Endothelial cell (in vitro differentiated cells): ENCODE measurements around the gene NTN3. TPM values are rescaled to one million over a fixed set of nuclear protein-coding genes. Genes with fewer than 3 reads are reported as not detected.
"Not testable (repeated sequence)": the region's sequence is repeated elsewhere in the genome, so short reads cannot be mapped to it uniquely, and the experiment has no call there.

Experiments
- DNase-seq: peaks from one replicate; pipeline ENCODE4 v3.0.0; 2021; ENCODE audit warnings: low spot score
- H3K27ac Mint-ChIP-seq: one replicate; pipeline ENCODE4 v1.8.0; 2021; ENCODE audit warnings: mixed read lengths, inconsistent platforms; ENCODE audit not compliant: unreplicated experiment
- H3K27me3 Mint-ChIP-seq: one replicate; pipeline ENCODE4 v1.8.0; 2021; ENCODE audit warnings: mild to moderate bottlenecking, moderate library complexity, mixed read lengths, inconsistent platforms; ENCODE audit not compliant: unreplicated experiment
- H3K36me3 Mint-ChIP-seq: one replicate; pipeline ENCODE4 v1.8.0; 2021; ENCODE audit warnings: mild to moderate bottlenecking, low read depth, mixed read lengths, inconsistent platforms; ENCODE audit not compliant: unreplicated experiment
- H3K4me1 Mint-ChIP-seq: one replicate; pipeline ENCODE4 v1.8.0; 2021; ENCODE audit warnings: mild to moderate bottlenecking, mixed read lengths, inconsistent platforms; ENCODE audit not compliant: unreplicated experiment
- H3K4me3 Mint-ChIP-seq: one replicate; pipeline ENCODE4 v1.8.0; 2021; ENCODE audit warnings: mild to moderate bottlenecking, mixed read lengths, inconsistent platforms; ENCODE audit not compliant: unreplicated experiment
- H3K9me3 Mint-ChIP-seq: one replicate; pipeline ENCODE4 v1.8.0; 2021; ENCODE audit warnings: mixed read lengths, inconsistent platforms; ENCODE audit not compliant: unreplicated experiment
- CTCF ChIP-seq: fragments of 200-600 bp; sonication (generic); IDR thresholded peaks from one replicate; pipeline ENCODE4 v1.5.0; 2021; ENCODE audit warnings: antibody characterized with exemption; ENCODE audit not compliant: unreplicated experiment
- total RNA-seq: library from RNA; stranded (reverse); fragmentation: NEBNext Ultra II Directional; extraction: Animal tissue kit (Norgen Biotek cat#: 25700); gene quantifications from one replicate; pipeline ENCODE4 v1.2.1, GENCODE V29; 2021; ENCODE audit not compliant: unreplicated experiment

NTN3 gene
- total RNA-seq, 1 donor from 2014 or later, result not detected

- no peak for TF ChIP-seq CTCF
- no peak for DNase-seq
- Mint-ChIP-seq H3K9me3 (no peaks in the 10 kb centered on the region), H3K27ac (no peak overlapping the region), H3K4me3 (no peak overlapping the region), H3K4me1 (peaks cover 10% of the 10 kb centered on the region), H3K36me3 (peaks cover 27% of the 10 kb centered on the region), H3K27me3 (no peaks in the 10 kb centered on the region)
These were observed 35.0 kb upstream of the NTN3 start for GRCh38 chr16:2436110-2436509.

- Mint-ChIP-seq H3K9me3 (no peaks in the 10 kb centered on the region), H3K36me3 (peaks cover 27% of the 10 kb centered on the region), H3K27ac (no peak overlapping the region), H3K4me1 (peaks cover 10% of the 10 kb centered on the region), H3K4me3 (no peak overlapping the region), H3K27me3 (no peaks in the 10 kb centered on the region)
- no peak for TF ChIP-seq CTCF
- DNase-seq, result no peak
These were observed 33.9 kb upstream of the NTN3 start for GRCh38 chr16:2437032-2437790.

GRCh38 chr16:2438121-2438520 is 33.0 kb upstream of the NTN3 start:
- Mint-ChIP-seq H3K4me3 (no peak overlapping the region), H3K9me3 (no peaks in the 10 kb centered on the region), H3K36me3 (peaks cover 21% of the 10 kb centered on the region), H3K27ac (no peak overlapping the region), H3K27me3 (no peaks in the 10 kb centered on the region), H3K4me1 (peaks cover 10% of the 10 kb centered on the region)
- no peak for DNase-seq
- TF ChIP-seq CTCF, result no peak

- peaks cover 10% of the 10 kb centered on the region for H3K4me1 Mint-ChIP-seq
- peaks cover 18% of the 10 kb centered on the region for H3K36me3 Mint-ChIP-seq
- no peaks in the 10 kb centered on the region for H3K27me3 Mint-ChIP-seq
- no peak for DNase-seq
- peak overlapping the region; percentile 82 for H3K27ac Mint-ChIP-seq
- TF ChIP-seq CTCF, result no peak
- no peaks in the 10 kb centered on the region for H3K9me3 Mint-ChIP-seq
- peak overlapping the region; percentile 79 for H3K4me3 Mint-ChIP-seq
These were observed 31.5 kb upstream of the NTN3 start for GRCh38 chr16:2439598-2439997.

- H3K36me3 Mint-ChIP-seq, result peaks cover 16% of the 10 kb centered on the region
- H3K27me3 Mint-ChIP-seq, DNase-seq, H3K4me1 Mint-ChIP-seq, H3K9me3 Mint-ChIP-seq, H3K4me3 Mint-ChIP-seq, H3K27ac Mint-ChIP-seq: not testable (repeated sequence)
These were observed 29.8 kb upstream of the NTN3 start for GRCh38 chr16:2441143-2441804.
